Measurements from ENCODE around the gene TCN2. TPM values are rescaled to one million over a fixed set of nuclear protein-coding genes. Genes with fewer than 3 reads are reported as not detected.

TCN2 gene
- total and polyA plus RNA-seq, 10 of the 15 experiments (the other 5 are each of a cell fraction or from before 2014, with no cell fraction given): 5.4 to 21.8 (median 11.0) TPM

DNA sequence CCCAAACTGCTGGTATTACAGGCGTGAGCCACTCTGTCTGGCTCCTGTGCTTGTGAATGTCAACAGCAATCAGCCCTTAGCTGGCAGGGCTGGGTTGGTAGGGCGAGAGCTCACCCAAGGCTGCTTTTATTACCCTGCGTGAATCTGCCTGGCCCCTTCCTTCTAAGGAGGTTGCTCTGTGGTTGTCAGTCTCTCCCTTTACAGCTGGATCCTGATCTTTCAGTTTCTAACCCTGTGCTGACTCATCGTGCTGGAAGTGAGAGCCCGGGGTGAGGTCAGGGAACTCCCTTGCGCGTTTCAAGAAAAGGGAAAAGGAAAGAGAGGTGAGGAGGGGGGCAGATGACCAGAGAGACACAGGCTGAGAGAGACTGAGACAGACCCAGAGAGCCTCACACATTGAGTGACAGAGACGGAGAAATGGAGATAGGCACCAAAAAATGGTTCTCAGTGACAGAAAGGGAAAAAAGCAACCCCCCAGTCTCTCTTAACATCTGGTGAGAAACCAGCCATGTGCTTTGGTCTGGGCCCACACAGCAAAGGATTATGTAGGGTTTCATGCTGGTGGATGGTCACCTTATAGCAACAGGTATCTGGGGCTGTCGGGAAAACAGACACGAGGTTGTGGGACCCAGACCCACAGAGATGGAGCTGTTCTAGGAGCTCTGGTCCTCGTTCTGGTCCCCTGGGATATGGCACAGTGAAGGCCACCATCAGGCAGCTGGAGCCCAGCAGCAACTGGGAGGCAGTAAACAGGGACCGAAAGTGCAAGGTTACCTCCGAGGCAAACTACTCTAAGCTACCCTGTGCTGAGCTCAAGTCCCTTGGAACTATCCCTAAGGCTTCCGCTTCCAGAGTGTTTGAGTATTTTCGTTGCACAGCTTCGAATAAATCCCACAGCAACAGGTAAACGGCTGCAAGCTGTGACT is 2.5 kb downstream of the TCN2 start (continued):
- TF ChIP-seq ESRRA (IDR thresholded peaks at IDR 0.05; ENCODE audit: low read length): no peak
- TF ChIP-seq, protein P1, sequence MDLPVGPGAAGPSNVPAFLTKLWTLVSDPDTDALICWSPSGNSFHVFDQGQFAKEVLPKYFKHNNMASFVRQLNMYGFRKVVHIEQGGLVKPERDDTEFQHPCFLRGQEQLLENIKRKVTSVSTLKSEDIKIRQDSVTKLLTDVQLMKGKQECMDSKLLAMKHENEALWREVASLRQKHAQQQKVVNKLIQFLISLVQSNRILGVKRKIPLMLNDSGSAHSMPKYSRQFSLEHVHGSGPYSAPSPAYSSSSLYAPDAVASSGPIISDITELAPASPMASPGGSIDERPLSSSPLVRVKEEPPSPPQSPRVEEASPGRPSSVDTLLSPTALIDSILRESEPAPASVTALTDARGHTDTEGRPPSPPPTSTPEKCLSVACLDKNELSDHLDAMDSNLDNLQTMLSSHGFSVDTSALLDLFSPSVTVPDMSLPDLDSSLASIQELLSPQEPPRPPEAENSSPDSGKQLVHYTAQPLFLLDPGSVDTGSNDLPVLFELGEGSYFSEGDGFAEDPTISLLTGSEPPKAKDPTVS (IDR thresholded peaks at IDR 0.05; ENCODE audit: low read depth, low read length): no peak
- no peak for TF ChIP-seq SIN3A (IDR thresholded peaks at IDR 0.05; ENCODE audit: low read depth, low read length)
- no peak for TF ChIP-seq NR2C1 (IDR thresholded peaks at IDR 0.05)
- no peak for TF ChIP-seq HDGF (IDR thresholded peaks at IDR 0.05)
- TF ChIP-seq FOXM1 (IDR thresholded peaks at IDR 0.05; ENCODE audit: low read depth, low read length): peak; percentile 54; the same call in 1 of the 2 replicates
- TF ChIP-seq HCFC1 (IDR thresholded peaks at IDR 0.05; ENCODE audit: low read length): no peak
- 0 out of 2 replicates have a peak, but pooled peaks have one; percentile 5 for TF ChIP-seq TAF1 (IDR thresholded peaks at IDR 0.05; ENCODE audit: borderline replicate concordance, low read depth, low read length)
- TF ChIP-seq, protein P2, sequence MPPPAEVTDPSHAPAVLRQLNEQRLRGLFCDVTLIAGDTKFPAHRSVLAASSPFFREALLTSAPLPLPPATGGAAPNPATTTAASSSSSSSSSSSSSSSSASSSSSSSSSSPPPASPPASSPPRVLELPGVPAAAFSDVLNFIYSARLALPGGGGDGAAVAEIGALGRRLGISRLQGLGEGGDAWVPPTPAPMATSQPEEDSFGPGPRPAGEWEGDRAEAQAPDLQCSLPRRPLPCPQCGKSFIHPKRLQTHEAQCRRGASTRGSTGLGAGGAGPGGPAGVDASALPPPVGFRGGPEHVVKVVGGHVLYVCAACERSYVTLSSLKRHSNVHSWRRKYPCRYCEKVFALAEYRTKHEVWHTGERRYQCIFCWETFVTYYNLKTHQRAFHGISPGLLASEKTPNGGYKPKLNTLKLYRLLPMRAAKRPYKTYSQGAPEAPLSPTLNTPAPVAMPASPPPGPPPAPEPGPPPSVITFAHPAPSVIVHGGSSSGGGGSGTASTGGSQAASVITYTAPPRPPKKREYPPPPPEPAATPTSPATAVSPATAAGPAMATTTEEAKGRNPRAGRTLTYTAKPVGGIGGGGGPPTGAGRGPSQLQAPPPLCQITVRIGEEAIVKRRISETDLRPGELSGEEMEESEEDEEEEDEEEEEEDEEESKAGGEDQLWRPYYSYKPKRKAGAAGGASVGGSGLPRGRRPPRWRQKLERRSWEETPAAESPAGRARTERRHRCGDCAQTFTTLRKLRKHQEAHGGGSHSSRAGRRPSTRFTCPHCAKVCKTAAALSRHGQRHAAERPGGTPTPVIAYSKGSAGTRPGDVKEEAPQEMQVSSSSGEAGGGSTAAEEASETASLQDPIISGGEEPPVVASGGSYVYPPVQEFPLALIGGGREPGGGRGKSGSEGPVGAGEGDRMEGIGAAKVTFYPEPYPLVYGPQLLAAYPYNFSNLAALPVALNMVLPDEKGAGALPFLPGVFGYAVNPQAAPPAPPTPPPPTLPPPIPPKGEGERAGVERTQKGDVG (CRISPR knock-in tag; IDR thresholded peaks at IDR 0.05): no peak
- TF ChIP-seq KDM1A (IDR thresholded peaks at IDR 0.05; ENCODE audit: borderline replicate concordance): no peak
- TF ChIP-seq YBX1 (IDR thresholded peaks at IDR 0.05): no peak
- no peak for TF ChIP-seq SMC3 (IDR thresholded peaks at IDR 0.05; ENCODE audit: borderline replicate concordance, low read length)
- TF ChIP-seq, protein P3, sequence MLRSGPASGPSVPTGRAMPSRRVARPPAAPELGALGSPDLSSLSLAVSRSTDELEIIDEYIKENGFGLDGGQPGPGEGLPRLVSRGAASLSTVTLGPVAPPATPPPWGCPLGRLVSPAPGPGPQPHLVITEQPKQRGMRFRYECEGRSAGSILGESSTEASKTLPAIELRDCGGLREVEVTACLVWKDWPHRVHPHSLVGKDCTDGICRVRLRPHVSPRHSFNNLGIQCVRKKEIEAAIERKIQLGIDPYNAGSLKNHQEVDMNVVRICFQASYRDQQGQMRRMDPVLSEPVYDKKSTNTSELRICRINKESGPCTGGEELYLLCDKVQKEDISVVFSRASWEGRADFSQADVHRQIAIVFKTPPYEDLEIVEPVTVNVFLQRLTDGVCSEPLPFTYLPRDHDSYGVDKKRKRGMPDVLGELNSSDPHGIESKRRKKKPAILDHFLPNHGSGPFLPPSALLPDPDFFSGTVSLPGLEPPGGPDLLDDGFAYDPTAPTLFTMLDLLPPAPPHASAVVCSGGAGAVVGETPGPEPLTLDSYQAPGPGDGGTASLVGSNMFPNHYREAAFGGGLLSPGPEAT (IDR thresholded peaks at IDR 0.05; ENCODE audit: low read depth): peak; percentile 91
- TF ChIP-seq WRNIP1 (IDR thresholded peaks at IDR 0.05; ENCODE audit: borderline replicate concordance, low read depth, low read length): no peak
- TF ChIP-seq ZNF274 (IDR thresholded peaks at IDR 0.05; ENCODE audit: insufficient read depth, insufficient read length): no peak
- TF ChIP-seq, protein P4, sequence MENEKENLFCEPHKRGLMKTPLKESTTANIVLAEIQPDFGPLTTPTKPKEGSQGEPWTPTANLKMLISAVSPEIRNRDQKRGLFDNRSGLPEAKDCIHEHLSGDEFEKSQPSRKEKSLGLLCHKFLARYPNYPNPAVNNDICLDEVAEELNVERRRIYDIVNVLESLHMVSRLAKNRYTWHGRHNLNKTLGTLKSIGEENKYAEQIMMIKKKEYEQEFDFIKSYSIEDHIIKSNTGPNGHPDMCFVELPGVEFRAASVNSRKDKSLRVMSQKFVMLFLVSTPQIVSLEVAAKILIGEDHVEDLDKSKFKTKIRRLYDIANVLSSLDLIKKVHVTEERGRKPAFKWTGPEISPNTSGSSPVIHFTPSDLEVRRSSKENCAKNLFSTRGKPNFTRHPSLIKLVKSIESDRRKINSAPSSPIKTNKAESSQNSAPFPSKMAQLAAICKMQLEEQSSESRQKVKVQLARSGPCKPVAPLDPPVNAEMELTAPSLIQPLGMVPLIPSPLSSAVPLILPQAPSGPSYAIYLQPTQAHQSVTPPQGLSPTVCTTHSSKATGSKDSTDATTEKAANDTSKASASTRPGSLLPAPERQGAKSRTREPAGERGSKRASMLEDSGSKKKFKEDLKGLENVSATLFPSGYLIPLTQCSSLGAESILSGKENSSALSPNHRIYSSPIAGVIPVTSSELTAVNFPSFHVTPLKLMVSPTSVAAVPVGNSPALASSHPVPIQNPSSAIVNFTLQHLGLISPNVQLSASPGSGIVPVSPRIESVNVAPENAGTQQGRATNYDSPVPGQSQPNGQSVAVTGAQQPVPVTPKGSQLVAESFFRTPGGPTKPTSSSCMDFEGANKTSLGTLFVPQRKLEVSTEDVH (IDR thresholded peaks at IDR 0.05; ENCODE audit: low read depth, partially characterized antibody): no peak
- TF ChIP-seq NR2F1 (conservative IDR thresholded peaks at IDR 0.05): peak; percentile 63
- TF ChIP-seq SP1 (IDR thresholded peaks at IDR 0.05; ENCODE audit: low read depth, low read length): no peak
- 0 out of 4 replicates have a peak, but pooled peaks of 1 of the 2 experiments have one; percentile 19 for TF ChIP-seq SRF (IDR thresholded peaks at IDR 0.05; ENCODE audit: low read depth in 2 of 2, low read length in 2 of 2)
- TF ChIP-seq, protein P5, sequence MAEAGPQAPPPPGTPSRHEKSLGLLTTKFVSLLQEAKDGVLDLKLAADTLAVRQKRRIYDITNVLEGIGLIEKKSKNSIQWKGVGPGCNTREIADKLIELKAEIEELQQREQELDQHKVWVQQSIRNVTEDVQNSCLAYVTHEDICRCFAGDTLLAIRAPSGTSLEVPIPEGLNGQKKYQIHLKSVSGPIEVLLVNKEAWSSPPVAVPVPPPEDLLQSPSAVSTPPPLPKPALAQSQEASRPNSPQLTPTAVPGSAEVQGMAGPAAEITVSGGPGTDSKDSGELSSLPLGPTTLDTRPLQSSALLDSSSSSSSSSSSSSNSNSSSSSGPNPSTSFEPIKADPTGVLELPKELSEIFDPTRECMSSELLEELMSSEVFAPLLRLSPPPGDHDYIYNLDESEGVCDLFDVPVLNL (IDR thresholded peaks at IDR 0.05; ENCODE audit: low read depth, low read length): no peak

Measured in GM12878 (cell line).